GM19035 (cell line): Measurements from ENCODE around the gene RBMX2.

Source experiments
- ATAC-seq: cut with Tn5 transposase; IDR thresholded peaks from one replicate; pipeline ENCODE4 v1.9.1; 2021; ENCODE audit not compliant: unreplicated experiment

Gene RBMX2

DNA sequence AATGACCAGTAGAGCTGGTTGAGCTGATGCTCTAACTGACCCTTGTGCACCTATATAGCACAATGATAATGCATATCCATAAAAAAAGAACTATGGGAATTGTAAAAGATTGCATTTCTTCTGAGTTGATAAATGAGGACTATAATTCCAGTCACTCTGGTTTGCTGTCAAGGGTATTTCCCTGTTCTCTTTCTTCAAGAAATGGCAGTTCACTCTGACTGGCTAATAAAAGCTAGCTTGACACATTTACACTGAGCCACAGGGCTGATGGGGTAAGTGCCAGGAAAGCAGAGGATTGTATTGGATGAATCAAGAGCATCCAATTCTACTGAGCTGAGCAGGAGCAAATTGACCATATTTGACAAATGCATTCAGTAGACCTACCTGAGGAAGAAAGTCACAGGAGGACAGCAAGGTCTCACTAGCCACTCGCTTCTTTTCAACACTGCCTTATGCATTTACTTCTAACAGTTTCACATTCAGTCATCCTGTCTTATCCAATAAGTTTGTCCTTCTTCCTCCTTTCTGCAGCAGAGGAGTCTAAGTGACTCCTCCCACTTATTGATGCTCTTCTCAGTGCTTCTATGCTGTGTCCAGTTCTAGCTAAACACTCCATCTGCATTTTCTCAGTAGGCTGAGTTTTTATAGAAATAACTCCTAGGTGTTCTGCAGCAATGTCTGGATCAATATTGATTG lies 43.0 kb downstream of the RBMX2 start:
- no peak for ATAC-seq

DNA sequence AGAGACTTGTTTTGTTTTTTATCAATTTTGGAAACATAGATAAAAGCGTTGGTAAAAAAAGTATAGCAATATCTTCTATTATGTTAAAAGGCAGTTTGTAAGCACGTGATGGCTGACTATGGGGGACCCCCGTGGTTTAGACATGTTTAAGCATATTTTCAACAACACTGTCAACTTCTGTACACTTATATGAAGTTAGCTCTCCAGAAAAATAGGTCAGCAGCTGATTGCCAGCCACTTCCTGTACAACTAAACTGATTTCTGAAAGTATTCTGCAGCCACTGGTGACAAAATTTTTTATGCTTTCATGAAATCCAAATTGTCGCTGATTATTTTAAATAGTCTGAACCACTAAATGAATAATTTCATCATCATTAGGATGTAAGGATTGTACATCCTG lies 45.2 kb downstream of the RBMX2 start:
- ATAC-seq: no peak
